ENCODE measurements around the gene OR2A25.

OR2A25 gene

DNA sequence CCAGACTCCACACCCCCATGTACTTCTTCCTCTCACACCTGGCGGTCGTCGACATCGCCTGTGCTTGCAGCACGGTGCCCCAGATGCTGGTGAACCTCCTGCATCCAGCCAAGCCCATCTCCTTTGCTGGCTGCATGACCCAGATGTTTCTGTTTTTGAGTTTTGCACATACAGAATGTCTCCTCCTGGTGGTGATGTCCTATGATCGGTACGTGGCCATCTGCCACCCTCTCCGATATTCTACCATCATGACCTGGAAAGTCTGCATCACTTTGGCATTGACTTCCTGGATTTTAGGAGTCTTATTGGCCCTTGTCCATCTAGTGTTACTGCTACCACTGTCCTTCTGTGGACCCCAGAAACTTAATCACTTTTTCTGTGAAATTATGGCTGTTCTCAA lies 4.8 kb downstream of the OR2A25 start:
- DNase-seq (ENCODE audit: low spot score), result no peak

DNA sequence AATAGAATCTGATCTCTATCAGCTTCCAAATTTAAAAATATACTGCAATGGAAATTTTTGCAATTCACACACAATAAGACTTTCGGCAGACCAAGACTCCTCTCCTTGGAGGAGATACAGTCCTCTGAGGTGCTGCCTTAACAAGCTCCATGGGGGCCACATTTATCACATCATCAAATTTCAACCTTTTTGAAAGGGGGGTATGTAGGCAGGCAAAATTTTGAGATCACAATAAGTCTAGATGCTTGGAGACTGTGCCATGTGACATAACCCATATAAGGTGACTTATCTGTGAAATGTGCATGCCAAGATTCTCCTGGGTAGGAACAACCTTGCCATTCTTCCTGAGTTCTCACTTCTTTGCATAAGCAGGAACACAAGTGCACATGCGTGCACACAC lies 16.4 kb downstream of the OR2A25 start, which contains the start of gene OR2A12:
TSS of gene OR2A12 (plus strand) at position 301 of the 400 bp plus-strand sequence. CDS start 8,830 bp downstream, outside the sequence.
- no peak for DNase-seq (ENCODE audit: low spot score)

DNA sequence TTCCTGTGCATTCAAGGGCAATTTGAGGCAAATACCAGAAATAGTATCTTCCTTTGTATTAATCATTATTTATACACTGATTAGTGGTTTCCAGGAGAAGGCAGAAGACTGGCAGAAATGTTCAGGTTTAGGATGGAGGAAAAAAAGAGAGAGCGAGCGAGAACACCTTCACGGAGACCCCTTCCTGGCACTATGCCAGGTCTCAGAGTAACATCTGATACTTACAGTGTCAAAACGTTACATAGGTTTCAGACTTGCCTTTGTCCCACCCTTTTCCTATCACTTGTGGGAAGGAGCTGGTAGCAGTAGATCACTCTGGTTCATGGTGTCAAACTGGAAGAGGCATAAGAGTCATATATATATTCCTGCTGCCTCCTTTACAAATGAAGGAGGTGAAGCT lies 17.1 kb downstream of the OR2A25 start:
- DNase-seq (ENCODE audit: low spot score), result no peak

DNA sequence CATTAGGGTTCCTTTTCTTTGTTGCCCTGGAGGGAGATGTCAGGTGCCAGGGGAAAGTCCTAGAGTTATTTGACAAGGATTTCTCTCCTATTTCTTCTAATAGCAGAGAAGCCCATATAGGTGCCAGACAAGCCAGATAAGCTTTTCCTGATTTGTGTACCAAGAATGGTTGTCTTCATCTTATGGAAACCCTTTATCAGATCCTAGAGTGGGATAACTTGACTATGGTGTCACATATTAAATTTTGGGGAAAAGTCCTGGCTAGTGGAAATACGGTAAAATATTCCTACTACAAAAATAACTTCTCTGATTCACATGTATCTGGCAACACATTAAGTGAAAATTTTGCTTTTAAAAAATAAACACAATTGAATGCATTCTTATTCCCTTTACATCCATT lies 17.6 kb downstream of the OR2A25 start:
- DNase-seq (ENCODE audit: low spot score), result no peak

DNA sequence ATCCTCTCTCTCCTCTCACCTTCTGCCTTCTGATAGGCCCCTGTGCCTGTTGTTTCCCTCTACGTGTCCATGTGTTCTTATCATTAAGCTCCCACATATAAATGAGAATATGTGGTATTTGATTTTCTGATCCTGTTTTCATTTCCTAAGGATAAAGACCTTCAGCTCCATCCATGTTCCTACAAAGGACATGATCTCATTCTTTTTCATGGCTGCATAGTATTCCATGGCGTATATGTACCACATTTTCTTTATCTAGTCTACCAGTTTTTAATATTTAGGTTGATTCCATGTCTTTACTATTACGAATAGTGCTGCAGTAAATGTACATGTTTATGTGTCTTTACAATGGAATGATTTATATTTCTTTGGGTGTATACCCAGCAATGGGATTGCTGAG lies 21.1 kb downstream of the OR2A25 start:
- no peak for DNase-seq (ENCODE audit: low spot score)

DNA sequence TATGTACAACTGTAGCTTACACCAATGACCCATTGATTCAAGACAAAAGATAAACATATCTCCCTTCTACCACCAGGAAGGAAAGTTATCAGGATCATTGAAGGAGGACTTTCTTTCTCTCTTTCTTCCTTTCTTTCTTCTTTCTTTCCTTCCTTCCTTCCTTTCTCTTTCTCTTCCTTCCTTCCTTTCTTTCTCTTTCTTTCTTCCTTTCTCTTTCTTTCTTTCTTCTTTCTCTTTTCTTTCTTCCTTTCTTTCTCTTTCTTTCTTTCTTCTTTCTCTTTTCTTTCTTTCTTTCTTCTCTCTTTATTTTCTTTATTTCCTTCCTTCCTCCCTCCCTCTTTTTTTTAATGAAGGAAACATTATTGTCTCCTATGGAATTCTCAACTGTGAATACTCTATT lies 29.2 kb downstream of the OR2A25 start:
- no peak for DNase-seq (ENCODE audit: low spot score)

DNA sequence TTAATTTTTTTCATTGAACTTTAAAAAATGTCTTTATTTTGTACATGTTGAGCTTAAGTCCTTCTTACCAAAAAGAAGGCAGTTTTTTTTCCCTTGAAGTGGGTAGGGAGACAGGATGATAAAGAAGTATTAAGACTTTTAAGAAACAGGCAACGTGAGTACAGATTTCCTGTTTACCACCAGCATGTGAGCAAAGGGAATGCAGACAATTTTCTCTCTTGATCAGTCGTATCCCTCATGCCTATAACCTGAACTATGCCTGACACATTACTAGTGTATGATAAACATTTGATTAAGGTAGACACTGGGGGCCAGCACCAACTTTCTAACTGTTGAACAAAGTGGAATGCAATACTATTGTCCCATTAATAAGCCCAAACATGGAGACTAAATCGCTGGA lies 31.0 kb downstream of the OR2A25 start:
- no peak for DNase-seq (ENCODE audit: low spot score)

DNA sequence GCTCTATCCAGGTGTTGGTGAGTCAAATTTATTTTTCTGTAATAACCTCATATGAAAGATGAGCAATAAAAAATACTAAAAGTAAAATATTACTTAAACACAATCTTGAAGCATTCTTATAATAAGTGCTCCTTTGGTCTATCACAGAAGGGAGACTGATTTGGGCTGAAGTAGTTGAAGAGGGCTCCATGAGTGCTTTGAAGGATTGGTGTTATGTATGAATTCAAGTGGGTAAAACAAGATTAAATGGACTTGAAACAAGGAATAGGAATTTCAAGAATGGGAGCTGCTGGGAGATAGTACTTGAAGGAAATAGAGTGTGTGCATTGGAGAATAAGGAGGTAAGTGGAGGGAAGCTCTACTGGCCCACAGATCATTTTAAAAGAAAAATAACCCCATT lies 32.4 kb downstream of the OR2A25 start:
- no peak for DNase-seq (ENCODE audit: low spot score)

DNA sequence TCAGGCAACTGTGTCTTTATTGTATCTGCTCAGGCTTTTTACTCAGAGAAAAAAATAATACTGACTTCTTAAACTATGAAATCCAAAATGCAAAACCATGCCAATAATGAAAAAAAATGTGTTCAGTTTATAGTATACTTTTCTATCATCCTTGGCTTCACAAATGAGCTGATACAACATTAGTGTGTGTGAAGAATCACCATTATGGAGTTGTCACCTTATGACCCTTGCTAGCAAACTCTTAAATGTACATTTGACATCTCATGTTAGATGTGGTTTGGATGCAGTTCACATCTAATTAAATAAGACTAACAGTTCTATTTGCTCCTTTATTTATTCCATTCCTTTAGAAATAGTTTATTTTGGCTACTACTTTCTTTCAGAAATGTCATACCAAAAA lies 35.6 kb downstream of the OR2A25 start:
- DNase-seq (ENCODE audit: low spot score), result no peak

DNA sequence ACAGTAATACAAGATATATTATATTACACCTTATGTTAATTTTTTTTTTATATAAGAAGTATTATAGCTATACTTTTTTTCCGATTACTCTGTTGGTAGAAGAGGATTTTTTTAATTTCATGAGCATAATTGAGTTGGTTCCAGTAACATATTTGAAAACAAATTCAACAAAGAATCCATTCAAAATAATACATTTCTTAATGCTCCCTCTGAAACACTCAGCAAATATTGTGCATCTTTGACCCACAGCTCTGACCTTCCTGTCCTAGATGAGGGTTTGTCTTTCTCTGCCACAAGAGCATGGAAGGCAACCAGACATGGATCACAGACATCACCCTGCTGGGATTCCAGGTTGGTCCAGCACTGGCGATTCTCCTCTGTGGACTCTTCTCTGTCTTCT lies 39.7 kb downstream of the OR2A25 start, which contains the start of gene OR2A2:
TSS of gene OR2A2 (plus strand) at position 301 of the 400 bp plus-strand sequence. CDS start at position 301, 0 bp downstream.
- DNase-seq (ENCODE audit: low spot score), result no peak

DNA sequence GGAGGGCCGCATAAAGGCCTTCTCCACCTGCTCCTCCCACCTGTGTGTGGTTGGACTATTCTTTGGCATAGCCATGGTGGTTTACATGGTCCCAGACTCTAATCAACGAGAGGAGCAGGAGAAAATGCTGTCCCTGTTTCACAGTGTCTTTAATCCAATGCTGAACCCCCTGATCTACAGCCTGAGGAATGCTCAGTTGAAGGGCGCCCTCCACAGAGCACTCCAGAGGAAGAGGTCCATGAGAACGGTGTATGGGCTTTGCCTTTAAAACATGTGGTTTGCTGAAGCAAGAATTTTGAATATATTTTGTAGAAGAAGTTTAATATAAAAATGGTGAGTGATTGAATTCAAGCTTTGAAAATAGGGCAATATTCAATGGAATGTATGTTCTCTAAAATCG lies 40.7 kb downstream of the OR2A25 start:
- DNase-seq (ENCODE audit: low spot score), result no peak

DNA sequence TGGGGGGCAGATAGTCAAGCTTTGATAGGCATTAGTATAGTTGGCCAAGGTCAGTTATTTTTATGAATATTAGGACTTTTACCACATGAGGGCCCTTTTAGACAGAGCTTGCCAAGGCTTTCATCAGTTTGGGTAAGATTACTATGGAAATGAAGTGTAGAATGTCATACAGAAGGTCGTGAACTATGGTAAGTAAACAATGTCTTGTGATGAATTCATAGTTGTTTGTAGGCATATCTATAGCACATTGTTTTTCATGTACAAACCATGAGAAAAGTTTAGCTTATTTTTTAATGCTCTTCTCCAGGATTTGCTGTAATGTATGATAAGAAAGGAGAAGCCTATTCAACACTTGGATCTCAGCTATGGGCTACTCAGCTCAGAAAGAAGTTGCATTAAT lies 44.0 kb downstream of the OR2A25 start:
- DNase-seq (ENCODE audit: low spot score), result no peak

DNA sequence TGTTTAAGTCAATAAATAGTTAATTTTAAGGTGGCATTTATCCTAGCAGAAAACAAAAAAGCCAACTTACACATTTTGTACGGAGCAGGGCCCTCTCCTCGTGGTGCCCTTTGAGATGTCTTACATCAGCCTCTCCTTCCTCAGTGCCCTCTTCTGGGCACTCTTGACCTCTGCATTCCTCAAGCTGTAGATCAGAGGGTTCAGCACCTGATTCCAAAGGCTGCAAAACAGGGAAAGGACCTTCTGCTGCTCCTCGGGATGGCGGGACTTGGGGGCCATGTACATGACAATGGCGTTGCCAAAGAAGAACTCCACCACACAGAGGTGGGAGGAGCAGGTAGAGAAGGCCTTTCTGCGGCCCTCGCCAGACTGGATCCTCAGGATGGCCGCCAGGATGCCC lies 48.7 kb downstream of the OR2A25 start:
- no peak for DNase-seq (ENCODE audit: low spot score)

DNA sequence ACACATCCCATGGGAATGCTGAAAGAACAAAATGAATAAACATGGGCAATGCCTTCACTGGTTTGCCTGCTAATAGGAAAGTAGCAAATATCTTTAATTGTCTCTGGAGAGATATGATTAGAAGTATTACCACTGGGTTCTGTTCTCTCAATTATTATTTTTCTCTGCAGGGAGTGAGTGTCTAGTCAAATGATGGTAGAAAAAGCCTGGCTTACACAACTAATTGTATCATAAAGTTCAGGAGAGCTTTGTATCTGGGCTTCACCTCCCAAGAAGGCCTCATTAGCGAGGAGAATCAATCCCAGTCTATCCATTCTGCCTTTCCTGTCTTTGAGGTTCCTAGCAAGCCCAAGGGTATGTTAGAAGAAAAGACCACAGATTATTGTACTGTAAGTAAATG lies 53.3 kb downstream of the OR2A25 start, which contains the start of gene OR2A14:
TSS of gene OR2A14 (plus strand) at position 301 of the 400 bp plus-strand sequence. CDS start 5,937 bp downstream, outside the sequence.
- DNase-seq (ENCODE audit: low spot score), result no peak

Measured in LoVo (cell line).